ENCODE measurements around the gene C16orf89.
"Not testable (repeated sequence)": the region's sequence is repeated elsewhere in the genome, so short reads cannot be mapped to it uniquely, and the experiment has no call there.

The C16orf89 gene

DNA sequence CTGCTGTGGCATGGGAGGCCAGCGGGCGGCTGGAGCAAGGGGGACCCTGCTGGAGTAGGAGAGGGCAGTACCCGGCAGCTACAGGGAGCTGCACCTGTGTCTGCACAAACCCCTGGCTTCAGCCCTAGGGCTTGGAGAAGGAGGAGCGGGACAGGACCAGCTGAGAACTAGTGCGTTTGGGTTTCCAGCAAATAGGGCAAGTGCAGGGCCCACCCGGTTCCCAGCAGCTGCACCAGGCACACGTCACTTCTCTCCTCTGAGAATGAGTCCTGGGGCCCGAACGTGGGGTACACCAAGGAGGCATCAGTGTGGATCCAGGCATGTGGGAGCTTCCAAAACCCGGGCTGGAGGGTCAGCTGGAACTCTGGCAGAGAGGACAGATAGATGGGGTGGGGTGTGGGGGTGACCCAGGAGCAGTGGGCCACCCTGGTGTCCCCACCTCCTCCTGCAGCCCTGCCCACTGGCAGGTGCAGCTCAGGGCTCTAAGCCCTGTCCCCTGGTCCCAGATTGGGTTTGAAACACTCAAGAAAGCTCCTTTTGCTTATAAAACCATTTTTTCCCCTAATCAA lies 5.6 kb downstream of the C16orf89 start:
- DNase-seq (ENCODE audit: low read depth in 2 of 2), result no peak

DNA sequence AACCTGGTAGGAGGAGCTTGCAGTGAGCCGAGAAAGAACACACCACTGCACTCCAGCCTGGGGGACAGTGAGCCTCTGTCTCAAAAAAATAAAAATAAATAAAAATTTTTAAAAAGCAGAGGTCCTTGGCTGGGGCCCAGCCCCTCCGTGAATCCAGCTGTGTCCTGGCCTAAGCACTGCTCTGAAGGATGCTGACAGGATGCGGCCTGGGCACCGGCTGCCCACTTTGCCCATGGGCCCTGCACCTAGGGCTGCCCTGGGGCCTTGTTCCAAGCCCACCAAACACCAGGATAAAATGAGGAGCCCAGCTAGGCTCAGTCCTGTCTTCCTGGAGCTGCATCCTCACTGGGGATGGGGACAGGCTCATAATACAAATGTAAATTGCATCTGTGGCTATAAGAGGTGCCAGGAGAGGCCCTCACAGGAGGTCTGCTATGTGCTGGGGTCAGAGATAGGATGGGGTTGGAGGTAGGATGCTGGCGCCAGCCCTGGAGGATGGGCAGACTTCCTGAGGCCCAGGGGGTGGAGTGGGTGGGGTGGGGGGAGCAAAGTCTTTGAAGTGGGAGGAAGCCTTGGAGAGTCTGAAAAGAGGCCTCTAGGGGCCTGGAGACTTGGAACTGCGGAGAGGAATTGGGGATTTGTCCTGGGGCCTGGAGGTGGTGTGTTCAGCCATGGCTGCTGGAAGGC lies 6.2 kb downstream of the C16orf89 start:
- DNase-seq (ENCODE audit: low read depth in 2 of 2), result no peak

DNA sequence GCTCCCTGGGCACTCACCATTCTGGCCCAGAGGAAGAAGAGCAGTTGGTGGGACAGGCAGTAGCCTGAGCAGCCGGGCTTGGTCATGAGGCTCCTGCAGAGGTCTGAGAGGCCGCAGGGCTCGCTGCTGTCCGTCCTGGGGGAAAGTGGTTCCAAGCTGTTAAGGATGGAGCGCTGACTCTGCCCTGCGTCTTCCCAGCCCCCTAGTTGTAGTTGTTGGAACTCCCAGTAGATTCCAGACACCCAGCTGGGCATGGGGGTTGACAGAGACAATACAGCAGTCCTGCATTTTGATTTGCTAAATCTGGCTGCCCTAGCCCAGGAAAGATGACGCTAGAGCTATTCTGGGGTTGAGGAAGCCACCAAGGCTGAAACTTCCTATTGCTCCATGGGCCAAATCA lies 7.3 kb downstream of the C16orf89 start:
- DNase-seq (ENCODE audit: low read depth in 2 of 2), result no peak

DNA sequence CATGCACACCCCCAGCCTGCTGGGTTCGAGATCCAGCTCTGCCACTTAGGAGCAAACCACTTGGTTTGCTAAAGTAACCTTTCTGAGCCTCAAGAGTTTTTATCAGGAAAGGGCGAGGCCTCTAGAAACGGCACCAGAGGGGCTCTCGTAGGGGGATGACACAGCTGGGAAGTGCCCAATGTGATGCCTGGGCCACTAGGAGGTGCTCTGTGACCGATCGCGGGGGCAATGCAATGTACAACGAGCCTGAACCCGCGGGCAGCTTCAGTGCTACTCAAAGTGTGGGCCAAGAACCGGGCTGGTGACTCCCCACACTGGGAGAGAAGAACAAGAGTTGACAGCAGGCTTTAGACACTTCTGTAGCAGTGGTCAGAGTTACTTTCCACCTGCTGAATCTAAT lies 9.4 kb downstream of the C16orf89 start:
- DNase-seq (ENCODE audit: low read depth in 2 of 2), result peak; percentile 32 to 44

DNA sequence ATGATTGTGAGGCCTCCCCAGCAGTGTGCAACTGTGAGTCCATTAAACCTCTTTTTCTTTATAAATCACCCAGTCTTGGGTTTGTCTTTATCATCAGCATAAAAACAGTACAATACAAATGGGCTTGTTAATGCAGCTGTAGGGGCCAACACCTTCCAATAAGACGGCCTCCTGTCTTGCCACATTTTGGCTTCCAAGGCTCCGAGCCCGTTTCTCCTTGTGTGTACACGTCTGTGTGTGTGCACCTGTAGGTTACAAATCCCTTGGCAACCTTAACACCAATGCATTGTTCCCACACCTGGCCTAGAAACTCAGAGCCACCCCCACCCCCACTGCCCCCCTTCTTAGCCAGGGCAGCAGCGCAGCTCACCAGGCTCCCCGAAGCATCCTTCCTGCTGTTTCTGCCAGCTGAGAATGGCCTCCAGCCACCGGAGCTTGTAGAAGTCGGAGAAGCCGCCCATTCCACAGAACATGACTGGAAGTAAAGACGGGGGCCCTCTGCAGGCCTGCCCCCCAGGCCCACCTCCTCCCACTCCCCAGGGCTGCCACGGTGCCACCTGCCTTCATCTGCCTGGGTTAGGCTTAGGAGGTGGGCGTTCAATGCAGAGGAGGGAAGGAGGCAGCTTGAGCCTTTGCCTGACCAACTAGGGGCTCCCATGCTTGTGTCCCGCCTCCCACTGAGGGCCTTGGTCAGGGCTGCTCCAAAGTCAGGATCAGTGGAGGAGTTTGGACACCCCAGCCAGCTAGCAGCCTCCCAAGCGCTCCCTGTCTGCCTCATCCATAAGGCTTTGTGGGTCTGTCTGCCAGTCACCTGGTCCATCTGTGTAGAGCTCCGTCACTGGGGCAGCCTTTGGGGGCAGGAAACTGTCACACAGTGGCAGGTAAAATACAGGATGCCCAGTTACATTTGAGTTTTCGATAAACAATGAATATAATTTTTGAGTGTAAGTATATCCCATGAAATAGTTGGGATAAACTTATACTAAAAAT lies 10.6 kb downstream of the C16orf89 start:
- DNase-seq (ENCODE audit: low read depth in 2 of 2), result no peak

DNA sequence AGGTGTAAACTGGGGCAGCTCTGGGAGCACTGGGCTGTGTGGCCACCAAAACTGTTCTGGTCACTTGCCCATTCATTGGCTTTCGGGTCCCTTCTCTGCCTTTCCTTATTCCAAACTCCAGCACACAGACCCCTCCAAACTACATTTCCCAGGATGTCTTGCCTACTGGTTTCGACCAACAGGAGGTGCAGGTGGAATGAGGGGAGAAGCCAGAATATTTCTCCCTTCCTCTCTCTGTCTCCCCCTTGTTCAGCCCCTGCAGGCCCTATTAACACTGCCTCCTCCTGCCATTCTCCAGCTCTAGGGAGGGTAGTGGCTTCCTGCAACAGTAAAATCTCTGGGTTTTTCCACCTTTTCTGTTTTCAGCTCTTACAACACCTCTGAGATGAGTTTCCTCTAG lies 18.8 kb downstream of the C16orf89 start:
- no peak for DNase-seq (ENCODE audit: low read depth in 2 of 2)

DNA sequence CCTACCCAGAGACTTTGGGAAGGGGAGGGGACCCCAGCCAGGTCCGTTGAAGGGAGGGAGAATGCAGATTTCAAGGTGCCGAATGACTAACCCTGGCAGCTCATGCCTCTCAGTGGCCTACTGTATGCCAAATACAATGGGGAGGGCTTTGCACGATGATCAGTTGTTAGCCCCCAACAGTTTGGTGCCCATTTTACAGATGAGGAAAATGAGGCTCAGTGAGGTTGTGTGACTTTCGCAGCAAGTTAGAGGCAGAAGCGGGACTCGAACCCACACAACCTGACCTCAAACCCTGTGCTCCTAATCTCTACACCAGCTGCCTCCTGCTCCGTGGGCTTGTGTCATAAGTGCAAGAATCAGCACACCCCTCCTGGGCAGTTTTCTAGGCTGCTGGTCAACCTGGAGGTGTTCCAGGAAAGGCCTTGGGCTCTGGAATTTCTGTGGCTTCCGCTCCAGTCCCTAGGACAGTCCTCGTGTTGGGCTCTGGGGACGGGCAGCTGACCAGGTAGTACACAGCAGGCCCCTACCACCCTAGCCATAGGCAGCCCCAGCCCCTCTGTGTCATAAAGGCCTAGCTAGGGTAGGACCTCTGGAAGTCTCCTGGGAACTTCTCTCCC lies 20.1 kb downstream of the C16orf89 start:
- DNase-seq (ENCODE audit: low read depth in 2 of 2), result no peak

DNA sequence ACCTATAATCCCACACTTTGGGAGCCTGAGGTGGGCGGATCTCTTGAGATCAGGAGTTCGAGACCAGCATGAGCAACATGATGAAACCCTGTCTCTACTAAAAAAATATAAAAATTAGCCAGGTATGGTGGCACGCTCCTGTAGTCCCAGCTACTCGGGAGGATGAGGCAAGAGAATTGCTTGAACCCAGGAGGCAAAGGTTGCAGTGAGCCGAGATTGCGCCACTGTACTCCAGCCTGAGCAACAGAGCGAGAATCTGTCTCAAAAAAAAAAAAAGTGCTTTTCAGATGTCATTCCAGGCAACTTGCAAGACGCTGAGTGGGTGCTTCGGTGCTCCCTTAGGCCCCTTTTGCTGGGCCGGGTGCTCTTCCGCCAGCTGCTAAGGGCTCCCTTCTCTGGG lies 21.2 kb downstream of the C16orf89 start:
- not testable (repeated sequence) for DNase-seq (ENCODE audit: low read depth in 2 of 2)

DNA sequence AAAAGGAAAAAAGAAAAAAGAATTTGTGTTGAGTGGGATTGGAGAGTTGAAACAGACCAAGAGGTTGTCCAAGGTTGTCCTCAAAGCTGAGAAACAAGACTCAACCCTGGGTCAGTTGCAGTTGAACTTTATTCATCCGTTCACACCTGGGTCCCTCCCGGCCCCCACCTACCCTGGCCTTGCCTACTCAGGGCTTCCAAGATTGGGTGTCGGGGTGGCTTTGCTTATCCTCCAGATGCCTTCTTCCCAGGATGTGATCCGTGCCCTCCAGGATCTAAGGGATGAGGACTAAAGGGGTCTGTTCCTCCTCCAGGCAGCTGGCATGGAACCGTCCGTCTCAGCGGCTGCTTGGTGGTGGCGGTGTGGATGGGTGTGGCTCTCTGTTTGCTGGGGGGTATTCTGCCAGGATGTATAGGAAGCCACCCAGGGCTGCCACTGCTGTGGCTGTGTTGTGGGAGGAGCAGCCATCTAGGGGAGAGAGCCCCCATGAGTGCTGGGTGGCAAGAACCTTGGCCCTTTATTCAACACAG lies 21.7 kb downstream of the C16orf89 start:
- no peak for DNase-seq (ENCODE audit: low read depth in 2 of 2)

DNA sequence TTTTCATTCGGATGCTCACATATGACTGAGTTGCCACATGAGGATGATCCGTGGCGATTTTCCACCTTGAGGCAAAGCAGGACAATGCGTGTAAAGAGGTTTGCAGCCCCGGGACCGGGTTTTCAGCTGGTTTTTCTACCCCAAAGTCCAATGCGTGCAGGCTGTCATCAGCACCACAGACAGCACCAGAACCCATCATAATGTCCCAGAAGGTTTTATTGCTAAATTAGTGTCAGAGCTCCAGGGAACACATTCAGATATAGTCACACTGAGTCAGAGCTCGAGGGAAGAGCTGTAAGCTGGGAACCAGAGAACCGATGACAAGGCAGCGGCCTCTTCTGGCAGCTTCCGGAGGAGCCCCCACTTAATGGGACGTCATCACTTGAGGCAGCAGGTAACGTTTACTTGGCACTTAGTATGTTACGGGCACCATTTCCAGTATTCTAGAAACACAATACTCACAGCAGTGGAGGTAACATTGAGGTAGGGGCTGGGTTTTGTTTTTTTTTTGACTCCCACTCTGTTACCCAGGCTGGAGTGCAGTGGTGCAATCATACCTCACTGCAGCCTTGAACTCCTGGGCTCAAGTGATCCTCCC lies 23.1 kb downstream of the C16orf89 start:
- DNase-seq (ENCODE audit: low read depth in 2 of 2), result no peak

DNA sequence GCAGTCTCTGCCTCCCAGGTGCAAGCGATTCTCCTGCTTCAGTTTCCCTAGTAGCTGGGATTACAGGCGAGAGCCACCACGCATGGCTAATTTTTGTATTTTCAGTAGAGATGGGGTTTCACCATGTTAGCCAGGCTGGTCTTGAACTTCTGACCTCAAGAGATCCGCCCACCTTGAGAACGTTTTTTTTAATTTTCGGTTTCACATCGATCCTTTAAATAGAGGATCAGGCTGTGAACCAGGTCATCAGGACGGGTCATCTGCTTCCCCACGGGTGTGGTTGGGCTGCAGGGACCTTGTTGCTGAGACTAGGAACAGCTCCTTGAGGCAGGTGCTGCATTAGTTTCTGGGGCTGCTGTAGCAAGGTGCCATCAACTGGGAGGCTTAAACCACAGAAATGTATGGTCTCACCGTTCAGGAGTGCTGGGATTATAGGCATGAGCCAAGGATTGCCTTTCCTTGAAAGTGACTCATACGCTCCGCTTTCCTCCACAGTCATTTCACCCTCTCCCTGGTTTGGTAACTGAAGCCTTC lies 24.1 kb downstream of the C16orf89 start:
- DNase-seq (ENCODE audit: low read depth in 2 of 2), result no peak

DNA sequence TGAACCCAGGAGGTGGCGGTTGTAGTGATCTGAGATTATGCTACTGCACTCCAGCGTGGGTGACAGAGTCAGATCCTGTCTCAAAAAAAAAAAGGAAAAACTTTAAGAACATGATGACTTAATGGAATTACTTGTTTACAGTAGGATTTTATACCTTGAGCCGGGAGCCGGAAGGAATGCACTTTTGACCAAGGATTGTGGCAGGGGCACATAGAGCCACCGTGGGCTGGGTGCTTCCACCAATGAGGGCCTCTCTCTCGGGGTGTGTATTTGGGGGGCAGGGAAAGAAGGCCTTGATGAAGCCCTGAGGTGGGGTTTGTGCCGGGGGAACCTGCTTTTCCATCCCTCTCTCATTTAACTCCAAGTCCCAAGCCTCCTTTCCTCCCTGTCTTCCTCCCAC lies 25.3 kb downstream of the C16orf89 start:
- DNase-seq (ENCODE audit: low read depth in 2 of 2), result no peak

DNA sequence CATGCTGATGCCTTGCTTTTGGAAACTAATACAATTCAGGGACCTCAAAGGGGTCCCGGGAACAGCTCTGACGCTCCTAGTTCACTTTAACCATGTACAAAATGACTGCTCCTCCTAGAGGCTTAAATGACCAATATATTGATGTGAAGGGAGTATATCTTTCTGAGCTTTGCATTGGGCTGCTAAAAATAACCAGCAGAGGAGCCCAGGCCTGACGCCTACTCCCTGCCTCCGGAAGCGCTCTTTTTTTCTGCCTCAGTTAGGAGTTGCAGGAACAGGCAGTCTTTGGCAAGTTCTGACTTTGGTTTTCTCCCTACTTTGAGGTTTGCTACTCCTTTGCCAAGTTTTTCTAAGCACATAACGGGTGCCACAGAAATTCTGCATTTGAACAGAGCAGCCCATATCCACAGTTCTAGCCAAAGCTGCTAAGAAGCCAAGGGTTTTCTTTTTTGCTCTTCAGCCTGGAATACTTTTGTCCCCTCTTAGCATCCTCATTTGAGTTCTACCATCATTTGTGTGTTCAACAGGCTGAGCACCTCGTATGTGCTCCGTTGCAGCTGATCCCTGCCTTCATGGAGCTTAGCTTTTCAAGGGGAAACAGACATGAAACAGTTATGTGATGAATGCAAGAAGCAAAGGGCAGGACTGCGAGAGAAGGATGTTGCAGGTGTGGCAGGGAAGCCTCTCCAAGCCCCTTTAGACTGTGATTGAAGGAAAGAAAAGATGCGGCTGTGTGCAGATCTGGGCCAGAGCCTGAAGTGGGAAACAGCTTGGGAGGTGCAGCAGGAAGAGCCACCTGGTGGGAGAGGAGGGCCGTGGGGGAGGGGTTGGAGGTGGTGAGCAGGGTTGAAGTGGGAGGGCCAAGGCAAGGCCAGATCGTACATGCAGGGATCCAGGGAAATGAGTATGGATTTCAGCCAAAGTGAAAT lies 29.3 kb downstream of the C16orf89 start:
- DNase-seq (ENCODE audit: low read depth in 2 of 2), result no peak

DNA sequence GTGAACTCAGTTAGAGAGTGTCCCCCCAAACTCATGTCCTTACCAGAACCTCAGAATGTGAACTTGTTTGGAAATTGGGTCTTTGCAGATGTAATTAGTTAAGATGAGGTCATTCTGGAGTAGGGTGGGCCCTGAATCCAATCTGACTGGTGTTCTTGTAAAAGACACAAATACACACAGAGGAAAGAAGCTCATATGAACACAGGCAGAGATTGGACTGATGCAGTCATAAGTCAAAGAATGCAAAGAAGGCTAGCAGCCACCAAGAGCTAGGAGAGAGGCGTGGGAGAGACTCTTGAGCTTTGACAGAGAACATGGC lies 29.9 kb downstream of the C16orf89 start:
- DNase-seq (ENCODE audit: low read depth in 2 of 2), result no peak

DNA sequence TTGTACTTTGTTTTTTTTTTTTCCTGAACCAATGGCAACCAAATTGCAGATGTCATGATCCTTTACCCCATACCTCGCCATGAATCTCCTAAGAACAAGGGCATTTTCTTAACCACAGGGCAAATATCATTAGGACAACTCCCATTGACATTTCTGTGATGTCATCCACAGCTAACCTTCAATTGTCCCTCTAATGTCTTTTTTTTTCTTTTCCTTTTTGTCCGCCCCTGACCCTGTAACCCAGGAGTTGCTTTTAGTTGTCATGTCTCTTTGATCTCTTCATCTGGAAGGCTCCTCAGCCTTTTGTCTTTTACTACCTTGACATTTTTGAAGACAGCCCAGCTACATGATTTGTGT lies 31.6 kb downstream of the C16orf89 start:
- DNase-seq (ENCODE audit: low read depth in 2 of 2), result no peak

DNA sequence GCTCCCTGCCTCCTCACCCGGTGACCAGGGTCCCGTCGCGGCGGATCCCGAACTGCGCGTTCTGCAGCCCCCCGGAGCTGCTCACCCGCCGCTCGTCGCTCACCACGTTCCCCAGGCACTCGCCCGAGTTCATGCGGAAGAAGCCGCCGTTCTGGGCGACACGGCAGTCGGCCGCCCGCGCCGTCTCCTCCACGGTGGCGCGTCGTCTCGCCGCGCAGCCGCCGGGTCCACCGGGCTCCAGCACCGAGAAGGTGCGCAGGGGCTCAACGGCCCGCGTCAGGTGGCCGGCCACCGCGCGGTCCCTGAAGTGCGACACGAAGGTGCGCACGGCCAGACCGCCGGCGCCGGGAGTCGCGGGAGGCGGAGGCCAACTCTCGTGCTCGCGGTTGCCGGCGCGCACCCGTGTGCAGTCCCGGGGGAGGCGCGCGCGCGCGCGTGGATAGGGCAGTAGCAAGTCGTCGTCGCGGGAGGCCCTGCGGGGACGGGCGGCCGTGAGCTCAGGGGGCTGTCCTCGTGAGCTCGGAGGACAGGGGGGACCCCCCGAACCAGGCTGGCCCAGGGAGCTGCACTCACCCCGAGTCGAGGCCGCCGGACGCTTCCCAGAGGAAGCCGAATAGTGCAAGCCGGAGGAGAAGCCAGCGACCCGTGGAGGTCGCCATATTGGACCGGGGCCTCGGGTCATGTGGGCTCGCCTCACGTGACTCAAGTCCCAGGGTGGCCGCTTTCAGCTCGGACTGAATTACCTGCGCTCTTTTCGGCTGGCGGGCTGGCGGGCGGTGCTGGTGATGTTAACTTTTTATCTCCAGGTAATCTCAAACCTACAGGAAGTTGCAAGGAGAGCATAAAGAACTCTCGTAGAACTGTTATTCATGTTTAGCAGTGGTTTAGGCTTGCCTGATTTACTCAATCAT lies 32.2 kb downstream of the C16orf89 start, which contains the start of gene NAGPA:
Gene NAGPA, minus strand, starts transcription at position 680 of the 911 bp plus-strand sequence. Its CDS starts 21 bp downstream, at position 659.
- peak; percentile 66 to 73 for DNase-seq (ENCODE audit: low read depth in 2 of 2)

DNA sequence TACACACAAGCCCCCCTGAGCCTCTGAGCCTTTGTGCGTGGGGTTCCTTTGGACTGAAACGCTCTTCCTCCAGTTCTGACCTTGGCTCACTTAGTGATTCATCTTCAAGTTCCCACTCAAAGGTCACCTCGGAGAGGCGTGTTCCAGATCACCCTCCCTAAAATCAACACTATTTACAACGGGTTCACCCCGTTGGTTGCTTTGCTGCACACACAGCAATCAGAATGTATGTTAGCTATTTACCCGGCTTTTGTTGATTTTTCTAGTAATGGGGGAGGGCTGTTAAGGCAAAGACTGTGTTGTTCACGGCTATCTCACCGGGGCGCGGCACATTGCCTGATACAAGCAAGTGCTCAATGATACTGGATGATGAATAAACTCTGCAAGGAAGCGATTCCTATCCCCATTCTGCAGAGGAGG lies 33.0 kb downstream of the C16orf89 start:
- no peak for DNase-seq (ENCODE audit: low read depth in 2 of 2)

DNA sequence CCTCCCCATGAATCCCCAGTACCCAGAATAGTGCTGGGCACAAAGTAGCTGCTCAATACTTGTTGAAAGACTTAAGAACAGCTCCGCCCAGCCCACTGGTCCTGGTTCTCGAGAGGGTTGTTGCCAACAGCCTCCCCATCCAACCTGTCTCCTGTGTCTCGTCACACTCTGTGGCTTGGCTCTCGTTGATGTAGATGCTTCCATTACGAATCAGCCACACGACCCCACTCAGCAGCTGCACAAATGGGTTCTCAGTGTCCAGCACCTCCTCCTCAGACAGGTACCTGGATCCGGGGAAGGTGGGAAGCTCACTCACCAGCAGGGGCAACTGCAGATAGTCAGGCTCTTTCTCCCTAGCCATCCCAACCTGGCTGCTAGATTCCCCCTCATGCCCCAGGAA lies 34.2 kb downstream of the C16orf89 start:
- DNase-seq (ENCODE audit: low read depth in 2 of 2), result no peak

DNA sequence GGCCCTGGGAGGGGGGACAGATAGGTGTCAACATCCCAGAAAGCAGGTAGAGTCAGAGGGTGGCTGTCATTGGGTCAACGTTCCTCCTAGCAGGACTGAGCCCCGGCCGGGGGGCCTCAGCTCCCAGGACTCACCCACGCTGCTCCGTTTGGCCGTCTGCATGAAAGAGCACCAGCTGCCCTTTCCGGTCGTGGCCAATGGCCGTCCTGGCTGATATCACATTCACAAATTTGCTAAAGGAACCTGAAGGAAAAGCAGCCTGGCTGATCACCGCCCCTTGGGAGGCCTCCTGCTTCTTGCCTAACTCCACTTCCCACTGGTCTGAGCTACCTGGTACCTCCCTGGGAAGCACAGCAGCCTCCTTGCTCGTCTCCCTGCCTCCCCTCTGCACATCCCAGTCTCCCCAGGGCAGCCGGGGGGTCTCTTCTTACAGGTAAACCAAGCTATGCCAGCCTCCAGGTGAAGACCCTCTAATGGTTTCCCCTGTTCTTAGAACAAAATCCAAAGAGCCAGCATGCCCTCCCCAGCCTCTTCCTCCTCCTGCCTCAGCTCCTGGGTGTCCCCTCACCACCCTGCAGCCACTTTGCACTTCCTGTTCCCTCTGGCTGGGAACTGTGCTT lies 35.4 kb downstream of the C16orf89 start:
- no peak for DNase-seq (ENCODE audit: low read depth in 2 of 2)
